ENCODE data around the gene EPHA3.

Gene EPHA3

GRCh38 chr3:89113344-89113743 lies 5.9 kb downstream of the EPHA3 start:
- TF ChIP-seq GATA3 (IDR thresholded peaks at IDR 0.05; ENCODE audit: low read depth, low read length) = no peak
- TF ChIP-seq GATA2 (IDR thresholded peaks at IDR 0.05; ENCODE audit: low read depth, low read length) = no peak

GRCh38 chr3:89113893-89114840 lies 6.7 kb downstream of the EPHA3 start:
- TF ChIP-seq GATA2 (IDR thresholded peaks at IDR 0.05; ENCODE audit: low read depth, low read length) = no peak
- no peak for TF ChIP-seq GATA3 (IDR thresholded peaks at IDR 0.05; ENCODE audit: low read depth, low read length)

- TF ChIP-seq GATA3 (IDR thresholded peaks at IDR 0.05; ENCODE audit: low read depth, low read length) = no peak
Measured at GRCh38 chr3:89114841-89115223, 7.4 kb downstream of the EPHA3 start.

GRCh38 chr3:89116476-89116875 lies 9.1 kb downstream of the EPHA3 start:
- no peak for TF ChIP-seq GATA2 (IDR thresholded peaks at IDR 0.05; ENCODE audit: low read depth, low read length)
- TF ChIP-seq GATA3 (IDR thresholded peaks at IDR 0.05; ENCODE audit: low read depth, low read length) = no peak

GRCh38 chr3:89138048-89138447 lies 30.6 kb downstream of the EPHA3 start:
- TF ChIP-seq GATA3 (IDR thresholded peaks at IDR 0.05; ENCODE audit: low read depth, low read length) (no peak), GATA2 (IDR thresholded peaks at IDR 0.05; ENCODE audit: low read depth, low read length) (no peak)

- TF ChIP-seq GATA2 (IDR thresholded peaks at IDR 0.05; ENCODE audit: low read depth, low read length) = no peak
- no peak for TF ChIP-seq GATA3 (IDR thresholded peaks at IDR 0.05; ENCODE audit: low read depth, low read length)
Measured at GRCh38 chr3:89139870-89140269, 32.4 kb downstream of the EPHA3 start.

- TF ChIP-seq GATA2 (IDR thresholded peaks at IDR 0.05; ENCODE audit: low read depth, low read length) (no peak), GATA3 (IDR thresholded peaks at IDR 0.05; ENCODE audit: low read depth, low read length) (no peak)
Measured at GRCh38 chr3:89144080-89144479, 36.7 kb downstream of the EPHA3 start.

GRCh38 chr3:89145995-89146394 lies 38.6 kb downstream of the EPHA3 start:
- TF ChIP-seq GATA3 (IDR thresholded peaks at IDR 0.05; ENCODE audit: low read depth, low read length) (no peak), GATA2 (IDR thresholded peaks at IDR 0.05; ENCODE audit: low read depth, low read length) (no peak)

GRCh38 chr3:89154416-89154815 lies 47.0 kb downstream of the EPHA3 start:
- no peak for TF ChIP-seq GATA3 (IDR thresholded peaks at IDR 0.05; ENCODE audit: low read depth, low read length)
- no peak for TF ChIP-seq GATA2 (IDR thresholded peaks at IDR 0.05; ENCODE audit: low read depth, low read length)

- TF ChIP-seq GATA3 (IDR thresholded peaks at IDR 0.05; ENCODE audit: low read depth, low read length) = no peak
Measured at GRCh38 chr3:89155811-89156210, 48.4 kb downstream of the EPHA3 start.

GRCh38 chr3:89157575-89157974 lies 50.2 kb downstream of the EPHA3 start:
- TF ChIP-seq GATA2 (IDR thresholded peaks at IDR 0.05; ENCODE audit: low read depth, low read length) = no peak
- no peak for TF ChIP-seq GATA3 (IDR thresholded peaks at IDR 0.05; ENCODE audit: low read depth, low read length)

GRCh38 chr3:89159605-89160004 lies 52.2 kb downstream of the EPHA3 start:
- no peak for TF ChIP-seq GATA2 (IDR thresholded peaks at IDR 0.05; ENCODE audit: low read depth, low read length)
- TF ChIP-seq GATA3 (IDR thresholded peaks at IDR 0.05; ENCODE audit: low read depth, low read length) = no peak

- TF ChIP-seq GATA2 (IDR thresholded peaks at IDR 0.05; ENCODE audit: low read depth, low read length) (no peak), GATA3 (IDR thresholded peaks at IDR 0.05; ENCODE audit: low read depth, low read length) (no peak)
Measured at GRCh38 chr3:89164774-89165173, 57.4 kb downstream of the EPHA3 start.

- TF ChIP-seq GATA2 (IDR thresholded peaks at IDR 0.05; ENCODE audit: low read depth, low read length) = no peak
- no peak for TF ChIP-seq GATA3 (IDR thresholded peaks at IDR 0.05; ENCODE audit: low read depth, low read length)
Measured at GRCh38 chr3:89165636-89166263, 58.3 kb downstream of the EPHA3 start.

Data from SH-SY5Y (cell line).